ENCODE measurements around the gene ZNF419.
"Not testable (repeated sequence)": the region's sequence is repeated elsewhere in the genome, so short reads cannot be mapped to it uniquely, and the experiment has no call there.

DNA sequence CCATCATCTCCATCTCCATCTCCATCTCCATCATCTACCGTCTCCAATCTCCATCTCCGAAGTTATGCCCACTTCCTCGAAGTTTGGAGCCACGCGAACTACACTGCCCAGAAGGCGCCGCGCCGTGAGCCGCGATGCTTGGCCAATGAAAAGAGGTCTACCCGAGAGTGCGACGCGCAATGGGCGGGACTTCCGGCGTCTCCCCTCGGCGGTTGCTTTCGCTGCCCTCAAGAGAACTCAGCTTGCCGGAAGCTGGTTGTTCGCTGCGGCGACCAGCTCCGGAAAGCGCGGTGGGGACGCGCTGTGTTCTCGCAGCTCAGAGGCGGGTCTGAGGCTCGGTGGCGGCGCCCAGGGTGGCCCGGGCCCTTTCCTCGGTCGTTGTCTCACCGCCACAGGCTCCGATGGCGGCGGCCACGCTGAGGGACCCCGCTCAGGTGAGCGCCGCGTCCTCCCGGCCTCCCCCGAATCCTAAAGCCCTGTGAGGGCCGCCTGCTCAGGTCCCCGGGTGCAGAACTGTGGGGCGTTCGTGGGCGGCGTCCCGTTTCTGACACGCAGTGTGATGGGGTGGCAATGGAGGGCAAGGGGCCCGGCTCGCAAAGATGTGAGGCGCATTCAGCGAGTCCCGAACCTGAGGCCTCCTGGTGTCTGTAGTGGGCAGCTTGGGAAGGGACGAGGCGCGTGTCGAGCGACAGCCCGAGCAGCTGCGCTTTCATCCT, 12.3 kb downstream of the ZNF419 start, which contains the start of gene ZNF773:
- TF ChIP-seq, protein P1, sequence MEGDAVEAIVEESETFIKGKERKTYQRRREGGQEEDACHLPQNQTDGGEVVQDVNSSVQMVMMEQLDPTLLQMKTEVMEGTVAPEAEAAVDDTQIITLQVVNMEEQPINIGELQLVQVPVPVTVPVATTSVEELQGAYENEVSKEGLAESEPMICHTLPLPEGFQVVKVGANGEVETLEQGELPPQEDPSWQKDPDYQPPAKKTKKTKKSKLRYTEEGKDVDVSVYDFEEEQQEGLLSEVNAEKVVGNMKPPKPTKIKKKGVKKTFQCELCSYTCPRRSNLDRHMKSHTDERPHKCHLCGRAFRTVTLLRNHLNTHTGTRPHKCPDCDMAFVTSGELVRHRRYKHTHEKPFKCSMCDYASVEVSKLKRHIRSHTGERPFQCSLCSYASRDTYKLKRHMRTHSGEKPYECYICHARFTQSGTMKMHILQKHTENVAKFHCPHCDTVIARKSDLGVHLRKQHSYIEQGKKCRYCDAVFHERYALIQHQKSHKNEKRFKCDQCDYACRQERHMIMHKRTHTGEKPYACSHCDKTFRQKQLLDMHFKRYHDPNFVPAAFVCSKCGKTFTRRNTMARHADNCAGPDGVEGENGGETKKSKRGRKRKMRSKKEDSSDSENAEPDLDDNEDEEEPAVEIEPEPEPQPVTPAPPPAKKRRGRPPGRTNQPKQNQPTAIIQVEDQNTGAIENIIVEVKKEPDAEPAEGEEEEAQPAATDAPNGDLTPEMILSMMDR (IDR thresholded peaks at IDR 0.05; ENCODE audit: insufficient read depth, low read depth, low read length) = not testable (repeated sequence)
- not testable (repeated sequence) for TF ChIP-seq EZH2 (IDR thresholded peaks at IDR 0.05; ENCODE audit: insufficient read depth, low read length)
